Vagina (tissue), 2 donors: ENCODE data around the gene UBE2N. TPM values are rescaled to one million over a fixed set of nuclear protein-coding genes. Genes with fewer than 3 reads are reported as not detected.

ENCODE experiments used
- DNase-seq, 2 donors: peaks; one replicate each; pipeline ENCODE4 v3.0.0-alpha.2; 2017; ENCODE audit errors: extremely low spot score in 2 of 2
- H3K27ac ChIP-seq: fragments of 200-600 bp; sonication (generic); one replicate; pipeline ENCODE4 v1.5.1; 2019
- H3K27me3 ChIP-seq: fragments of 200-600 bp; sonication (generic); one replicate; pipeline ENCODE4 v1.5.1; 2019
- H3K36me3 ChIP-seq, 2 donors: fragments of 200-600 bp; sonication (generic); one replicate each; pipeline ENCODE4 v1.5.1; 2017 to 2019
- H3K4me1 ChIP-seq: fragments of 200-600 bp; sonication (generic); one replicate; pipeline ENCODE4 v1.5.1; 2019
- H3K4me3 ChIP-seq, 2 donors: fragments of 200-600 bp; sonication (generic); 1 replicate in 1 of 2; 2 replicates in 1 of 2; pipeline ENCODE4 v1.5.1; 2016 to 2019
- H3K9me3 ChIP-seq: fragments of 200-600 bp; sonication (generic); one replicate; pipeline ENCODE4 v1.5.1; 2019
- CTCF ChIP-seq, 3 experiments: fragments of 450-650 bp in 2 of 3; fragments of 200-600 bp in 1 of 3; sonication (generic) in 1 of 3; IDR thresholded peaks; one replicate each; pipeline ENCODE4 v1.5.1; 2017 to 2019; ENCODE audit warnings: antibody characterized with exemption in 3 of 3, mild to moderate bottlenecking in 2 of 3, moderate library complexity in 2 of 3
- POLR2A ChIP-seq, 2 donors: fragments of 450-650 bp; IDR thresholded peaks; one replicate each; pipeline ENCODE4 v1.6.1; 2017; ENCODE audit warnings: antibody characterized with exemption in 2 of 2, mild to moderate bottlenecking in 2 of 2, moderate library complexity in 2 of 2
- POLR2AphosphoS5 ChIP-seq, 2 donors: sonication (generic); formaldehyde crosslinking; IDR thresholded peaks; one replicate each; pipeline ENCODE4 v1.9.0; 2017; ENCODE audit warnings: antibody characterized with exemption in 2 of 2, mild to moderate bottlenecking in 2 of 2, low read depth in 1 of 2; ENCODE audit not compliant: insufficient read depth in 1 of 2
- intact Hi-C: fragments of 100-400 bp; cut with DNase I; formaldehyde crosslinking; loops from one replicate; pipeline ENCODE4 v1.15.1; 2023
- total RNA-seq: library from RNA; depleted of rRNA; stranded (reverse); fragments of >200 nt; gene quantifications from one replicate; pipeline ENCODE4 v1.2.3, GENCODE V29; 2016

UBE2N gene
- total RNA-seq = 52.5 TPM

- peak in 1 of 2 donors; percentile 96 for DNase-seq
- no peak for TF ChIP-seq CTCF (IDR thresholded peaks at IDR 0.05)
- TF ChIP-seq POLR2AphosphoS5 (IDR thresholded peaks at IDR 0.05; ENCODE audit: insufficient read depth in 1 of 2, low read depth in 1 of 2) = peak in 1 of 2 donors; percentile 80
- TF ChIP-seq POLR2A (IDR thresholded peaks at IDR 0.05) = peak in 1 of 2 donors; percentile 44
- intact Hi-C loops = no loop called here
- Histone ChIP-seq H3K27ac (peak within 1 kb of the TSS; percentile 92), H3K36me3 (no peaks in the 10 kb centered on the region), H3K27me3 (no peaks in the 10 kb centered on the region), H3K9me3 (no peaks in the 10 kb centered on the region), H3K4me3 (peak within 1 kb of the TSS; percentile 81 to 99), H3K4me1 (peaks cover 48% of the 10 kb centered on the region)
Measured at GRCh38 chr12:93441617-93442410, at the start of gene UBE2N. TSS of gene UBE2N (minus strand) at chr12:93441947. CDS start at chr12:93441884, 63 bp downstream.

GRCh38 chr12:93484315-93484981, 42.7 kb upstream of the UBE2N start:
- no peak overlapping the region for H3K4me3 ChIP-seq
- intact Hi-C loops = no loop called here
- no peaks in the 10 kb centered on the region for H3K9me3 ChIP-seq
- no peaks in the 10 kb centered on the region for H3K4me1 ChIP-seq
- no peak for DNase-seq
- peaks cover 0 to 64% of the 10 kb centered on the region in 2 donors for H3K36me3 ChIP-seq
- H3K27me3 ChIP-seq = no peaks in the 10 kb centered on the region
- TF ChIP-seq POLR2A (IDR thresholded peaks at IDR 0.05) (no peak), POLR2AphosphoS5 (IDR thresholded peaks at IDR 0.05; ENCODE audit: insufficient read depth in 1 of 2, low read depth in 1 of 2) (no peak), CTCF (IDR thresholded peaks at IDR 0.05) (no peak)
- no peak overlapping the region for H3K27ac ChIP-seq

- intact Hi-C loops = no loop called here
- no peaks in the 10 kb centered on the region for H3K9me3 ChIP-seq
- H3K27me3 ChIP-seq = no peaks in the 10 kb centered on the region
- H3K4me1 ChIP-seq = no peaks in the 10 kb centered on the region
- DNase-seq = no peak
- no peak overlapping the region for H3K4me3 ChIP-seq
- TF ChIP-seq POLR2A (IDR thresholded peaks at IDR 0.05) (no peak), CTCF (IDR thresholded peaks at IDR 0.05) (no peak), POLR2AphosphoS5 (IDR thresholded peaks at IDR 0.05; ENCODE audit: insufficient read depth in 1 of 2, low read depth in 1 of 2) (no peak)
- peaks cover 0 to 58% of the 10 kb centered on the region in 2 donors for H3K36me3 ChIP-seq
- no peak overlapping the region for H3K27ac ChIP-seq
Measured at GRCh38 chr12:93483151-93483807, 41.5 kb upstream of the UBE2N start.

GRCh38 chr12:93482721-93483120, 41.0 kb upstream of the UBE2N start:
- no peak for DNase-seq
- TF ChIP-seq POLR2AphosphoS5 (IDR thresholded peaks at IDR 0.05; ENCODE audit: insufficient read depth in 1 of 2, low read depth in 1 of 2) = no peak
- TF ChIP-seq CTCF (IDR thresholded peaks at IDR 0.05) = no peak
- TF ChIP-seq POLR2A (IDR thresholded peaks at IDR 0.05) = no peak
- Histone ChIP-seq H3K27ac (no peak overlapping the region), H3K4me1 (no peaks in the 10 kb centered on the region), H3K4me3 (no peak overlapping the region), H3K27me3 (no peaks in the 10 kb centered on the region), H3K36me3 (peaks cover 0 to 57% of the 10 kb centered on the region in 2 donors), H3K9me3 (no peaks in the 10 kb centered on the region)
- intact Hi-C loops = no loop called here
